ENCODE results near the gene EHBP1.

GRCh38 chr2:63000801-63001200 lies 295.3 kb downstream of the EHBP1 start:
- TF ChIP-seq CTCF (IDR thresholded peaks at IDR 0.05) (no peak), POLR2A (IDR thresholded peaks at IDR 0.05) (no peak)

All from uterus (tissue), 2 donors.